Neural cell (in vitro differentiated cells): ENCODE results near the gene SEBOX. TPM values are rescaled to one million over a fixed set of nuclear protein-coding genes. Genes with fewer than 3 reads are reported as not detected.

Source experiments
- H2AFZ ChIP-seq: fragments of 200-600, 300-800 bp; sonication (generic), shearing (Covaris generic); 2 replicates; pipeline ENCODE4 v1.6.0; 2014; ENCODE audit warnings: low read depth, mild to moderate bottlenecking, antibody characterized with exemption, low read length, moderate library complexity
- H3F3A ChIP-seq: fragments of 200-600 bp; shearing (Covaris generic); 2 replicates; pipeline ENCODE4 v1.6.1; 2016; ENCODE audit warnings: mild to moderate bottlenecking, moderate library complexity, mixed read lengths, antibody characterized with exemption, low read length; ENCODE audit not compliant: insufficient read depth, poor library complexity, severe bottlenecking
- H3K27ac ChIP-seq: fragments of 200-600, 300-800 bp; sonication (generic), shearing (Covaris generic); 2 replicates; pipeline ENCODE4 v1.5.1; 2014; ENCODE audit warnings: mild to moderate bottlenecking, low read length, moderate library complexity
- H3K27me3 ChIP-seq: fragments of 300-800, 200-600 bp; sonication (generic), shearing (Covaris generic); 2 replicates; pipeline ENCODE4 v1.6.0; 2014; ENCODE audit warnings: mild to moderate bottlenecking, low read depth, low read length, moderate library complexity; ENCODE audit not compliant: insufficient read depth
- H3K36me3 ChIP-seq: fragments of 300-800, 200-600 bp; sonication (generic), shearing (Covaris generic); 2 replicates; pipeline ENCODE4 v1.5.1; 2014; ENCODE audit warnings: mild to moderate bottlenecking, antibody characterized with exemption, low read length, moderate library complexity; ENCODE audit not compliant: insufficient read depth
- H3K4me2 ChIP-seq: fragments of 300-800, 200-600 bp; sonication (generic), shearing (Covaris generic); 2 replicates; pipeline ENCODE4 v1.6.0; 2014; ENCODE audit warnings: mild to moderate bottlenecking, low read length
- H3K4me3 ChIP-seq: fragments of 300-800, 200-600 bp; sonication (generic), shearing (Covaris generic); 2 replicates; pipeline ENCODE4 v1.5.1; 2014; ENCODE audit warnings: mild to moderate bottlenecking, low read length, moderate library complexity
- H3K79me2 ChIP-seq: fragments of 200-600 bp; shearing (Covaris generic); replicated peaks from 2 replicates; pipeline ENCODE4 v1.6.0; 2014; ENCODE audit warnings: mild to moderate bottlenecking, low read length, moderate library complexity; ENCODE audit not compliant: insufficient read depth
- H3K9ac ChIP-seq: fragments of 300-800, 200-600 bp; sonication (generic), shearing (Covaris generic); 2 replicates; pipeline ENCODE4 v1.6.1; 2016; ENCODE audit warnings: mild to moderate bottlenecking, low read length, mixed read lengths
- H3K9me2 ChIP-seq: fragments of 200-600 bp; shearing (Covaris generic); 2 replicates; pipeline ENCODE4 v1.6.1; 2016; ENCODE audit warnings: mild to moderate bottlenecking, low read length, mixed read lengths; ENCODE audit not compliant: insufficient read depth
- H3K9me3 ChIP-seq: fragments of 200-600, 300-800 bp; sonication (generic), shearing (Covaris generic); 2 replicates; pipeline ENCODE4 v1.6.1; 2016; ENCODE audit warnings: mild to moderate bottlenecking, mixed run types, low read length, moderate library complexity, mixed read lengths
- H4K20me1 ChIP-seq: fragments of 200-600 bp; shearing (Covaris generic); 2 replicates; pipeline ENCODE4 v1.6.1; 2016; ENCODE audit warnings: mild to moderate bottlenecking, mixed run types; ENCODE audit not compliant: insufficient read depth
- CTCF ChIP-seq: fragments of 450-650 bp; IDR thresholded peaks from 2 replicates; pipeline ENCODE4 v1.5.1; 2014; ENCODE audit warnings: antibody characterized with exemption, mild to moderate bottlenecking, moderate library complexity; ENCODE audit not compliant: poor library complexity, severe bottlenecking
- EP300 ChIP-seq: fragments of 450-650 bp; conservative IDR thresholded peaks from 2 replicates; pipeline ENCODE4 v1.6.1; 2014; ENCODE audit warnings: antibody characterized with exemption, mild to moderate bottlenecking, moderate library complexity; ENCODE audit not compliant: poor library complexity, severe bottlenecking
- EZH2 ChIP-seq: fragments of 200-600, 300-800 bp; shearing (Covaris generic), sonication (generic); IDR thresholded peaks from 2 replicates; pipeline ENCODE4 v1.6.1; 2014; ENCODE audit warnings: antibody characterized with exemption, low read length, borderline replicate concordance, mild to moderate bottlenecking; ENCODE audit not compliant: insufficient read depth, poor library complexity, severe bottlenecking
- MXI1 ChIP-seq: fragments of 450-650 bp; conservative IDR thresholded peaks from 2 replicates; pipeline ENCODE4 v1.6.1; 2014; ENCODE audit warnings: antibody characterized with exemption, mild to moderate bottlenecking; ENCODE audit not compliant: poor library complexity, severe bottlenecking
- POLR2AphosphoS5 ChIP-seq: IDR thresholded peaks from 2 replicates; pipeline ENCODE4 v1.6.1; 2012
- RAD21 ChIP-seq: fragments of 450-650 bp; conservative IDR thresholded peaks from 2 replicates; pipeline ENCODE4 v1.6.1; 2014; ENCODE audit warnings: antibody characterized with exemption, mild to moderate bottlenecking, moderate library complexity
- REST ChIP-seq: IDR thresholded peaks from 2 replicates; pipeline ENCODE4 v1.6.1; 2012; ENCODE audit warnings: borderline replicate concordance
- SMC3 ChIP-seq: fragments of 450-650 bp; conservative IDR thresholded peaks from 2 replicates; pipeline ENCODE4 v1.6.1; 2014; ENCODE audit warnings: antibody characterized with exemption, mild to moderate bottlenecking, moderate library complexity; ENCODE audit not compliant: poor library complexity
- TAF1 ChIP-seq: IDR thresholded peaks from 2 replicates; pipeline ENCODE4 v1.6.1; 2012; ENCODE audit warnings: low read depth
- polyA plus RNA-seq: library from polyadenylated mRNA; depleted of rRNA; stranded (reverse); fragments of >200 nt; gene quantifications from 2 replicates; pipeline ENCODE4 v1.2.3, GENCODE V29; 2014

SEBOX gene
- polyA plus RNA-seq, 1 donor from 2014 or later: not detected

- peak within 1 kb of the TSS; percentile 96 for H3K27ac ChIP-seq
- H3K4me3 ChIP-seq: peak within 1 kb of the TSS; percentile 95
These were observed 6.5 kb upstream of the SEBOX start, which contains the start of gene SARM1 for GRCh38 chr17:28371245-28372202. SARM1 (plus strand) TSS chr17:28371694; CDS start chr17:28372033, 339 bp downstream.

More at GRCh38 chr17:28371245-28372202, 6.5 kb upstream of the SEBOX start, which contains the start of gene SARM1:
- Histone ChIP-seq H2AFZ (peak within 1 kb of the TSS; percentile 98), H3K9ac (peak within 1 kb of the TSS; percentile 99), H3K9me2 (no peaks in the 10 kb centered on the region), H3F3A (peaks cover 3% of the 10 kb centered on the region), H3K27me3 (no peaks in the 10 kb centered on the region), H3K79me2 (peaks cover 19% of the 10 kb centered on the region), H3K9me3 (no peaks in the 10 kb centered on the region), H3K4me2 (peak within 1 kb of the TSS; percentile 98), H4K20me1 (no peaks in the 10 kb centered on the region), H3K36me3 (no peaks in the 10 kb centered on the region)
- TF ChIP-seq MXI1: no peak
- TF ChIP-seq REST: peak; percentile 37
- TF ChIP-seq CTCF: no peak
- TF ChIP-seq EZH2: no peak
- no peak for TF ChIP-seq SMC3
- no peak for TF ChIP-seq RAD21
- peak; percentile 84 for TF ChIP-seq POLR2AphosphoS5
- TF ChIP-seq TAF1: peak; percentile 48
- no peak for TF ChIP-seq EP300
